ENCODE data around the gene NIPAL4. TPM values are rescaled to one million over a fixed set of nuclear protein-coding genes. Genes with fewer than 3 reads are reported as not detected.
A peak's percentile ranks its signal among the peaks of the same experiment; 100 is the strongest.

The NIPAL4 gene
- total RNA-seq, 1 experiment from 2014 or later, result not detected

DNA sequence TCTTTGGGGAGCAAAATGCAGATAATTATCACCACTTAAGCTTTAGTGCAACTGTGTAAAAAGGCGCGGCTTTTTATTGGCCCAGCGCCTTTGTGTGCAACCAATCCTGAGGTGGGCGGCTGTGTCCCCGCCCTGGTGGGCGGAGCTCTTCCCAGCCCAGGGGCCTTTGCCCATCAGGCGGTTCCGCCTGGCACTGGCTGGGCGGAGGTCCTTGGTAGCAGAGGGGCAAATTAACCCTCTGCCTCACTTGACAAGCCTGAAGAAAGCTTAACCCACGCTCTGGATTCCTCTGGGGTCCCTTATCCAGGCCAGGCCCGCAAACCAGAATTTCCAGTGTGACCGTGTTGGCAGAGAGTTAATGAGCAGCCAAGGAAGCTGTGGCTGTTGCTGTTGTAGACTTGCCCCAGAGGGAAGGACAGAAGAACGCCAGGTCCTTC, 12.8 kb upstream of the NIPAL4 start:
- Mint-ChIP-seq H3K4me3 (no peak overlapping the region; a peak in 1 of 5 replicates), H3K4me1 (peaks cover 3 to 8% of the 10 kb centered on the region in 2 experiments; a peak in 3 of 4 replicates), H3K9me3 (no peaks in the 10 kb centered on the region), H3K36me3 (ENCODE audit: insufficient read depth in 1 of 3, low read depth in 3 of 3) (no peaks in the 10 kb centered on the region), H3K27ac (no peak overlapping the region), H3K27me3 (ENCODE audit: low read depth) (peaks cover 5% of the 10 kb centered on the region; the same call in 1 of the 2 replicates)
- Histone ChIP-seq H2BK20ac (ENCODE audit: low read depth, low read length, poor library complexity, severe bottlenecking) (no peak overlapping the region), H3K79me2 (ENCODE audit: insufficient read depth, low read length) (no peaks in the 10 kb centered on the region), H3K4ac (ENCODE audit: low read depth, low read length) (no peak overlapping the region), H3K27ac (ENCODE audit: insufficient read length, low read depth, low read length) (no peak overlapping the region), H3K79me1 (ENCODE audit: insufficient read depth, low read depth, low read length, poor library complexity, severe bottlenecking) (no peaks in the 10 kb centered on the region), H2BK5ac (ENCODE audit: insufficient read length, low read length) (no peak overlapping the region), H3K56ac (ENCODE audit: insufficient read length, low read depth, low read length) (no peak overlapping the region), H4K8ac (replicated peaks; ENCODE audit: insufficient read length, low read depth, low read length) (no peak overlapping the region), H4K20me1 (ENCODE audit: control insufficient read depth, insufficient read depth, insufficient read length) (no peaks in the 10 kb centered on the region), H3K23ac (ENCODE audit: insufficient read length, low read depth, low read length) (no peak overlapping the region), H2BK120ac (ENCODE audit: low read depth, low read length, poor library complexity, severe bottlenecking) (no peak overlapping the region), H3K4me1 (ENCODE audit: insufficient read depth, low read length) (no peaks in the 10 kb centered on the region), H2AFZ (ENCODE audit: low read length) (no peak overlapping the region), H2BK12ac (ENCODE audit: insufficient read length, low read depth, low read length) (no peak overlapping the region), H3K4me2 (ENCODE audit: insufficient read depth, insufficient read length, low read length) (no peak overlapping the region), H3K23me2 (ENCODE audit: insufficient read length, low read depth, low read length, poor library complexity, severe bottlenecking) (no peaks in the 10 kb centered on the region), H3K27me3 (ENCODE audit: insufficient read depth, low read length) (no peaks in the 10 kb centered on the region), H4K91ac (ENCODE audit: insufficient read length, low read depth, low read length) (no peak overlapping the region), H4K5ac (ENCODE audit: insufficient read length, low read depth, low read length) (no peak overlapping the region), H3K9me3 (ENCODE audit: control insufficient read depth, low read depth, low read length) (no peaks in the 10 kb centered on the region), H3K9ac (ENCODE audit: extremely low read depth, insufficient read length, low read length) (no peak overlapping the region), H3K18ac (ENCODE audit: insufficient read length, low read depth, low read length) (no peak overlapping the region), H3T11ph (ENCODE audit: low read length) (no peak overlapping the region), H2AK5ac (ENCODE audit: insufficient read length, low read length) (no peak overlapping the region), H3K14ac (ENCODE audit: insufficient read depth, low read length) (no peak overlapping the region), H2BK15ac (ENCODE audit: low read depth, low read length) (no peak overlapping the region)
- peak; percentile 50 for DNase-seq
- TF ChIP-seq, protein P1, sequence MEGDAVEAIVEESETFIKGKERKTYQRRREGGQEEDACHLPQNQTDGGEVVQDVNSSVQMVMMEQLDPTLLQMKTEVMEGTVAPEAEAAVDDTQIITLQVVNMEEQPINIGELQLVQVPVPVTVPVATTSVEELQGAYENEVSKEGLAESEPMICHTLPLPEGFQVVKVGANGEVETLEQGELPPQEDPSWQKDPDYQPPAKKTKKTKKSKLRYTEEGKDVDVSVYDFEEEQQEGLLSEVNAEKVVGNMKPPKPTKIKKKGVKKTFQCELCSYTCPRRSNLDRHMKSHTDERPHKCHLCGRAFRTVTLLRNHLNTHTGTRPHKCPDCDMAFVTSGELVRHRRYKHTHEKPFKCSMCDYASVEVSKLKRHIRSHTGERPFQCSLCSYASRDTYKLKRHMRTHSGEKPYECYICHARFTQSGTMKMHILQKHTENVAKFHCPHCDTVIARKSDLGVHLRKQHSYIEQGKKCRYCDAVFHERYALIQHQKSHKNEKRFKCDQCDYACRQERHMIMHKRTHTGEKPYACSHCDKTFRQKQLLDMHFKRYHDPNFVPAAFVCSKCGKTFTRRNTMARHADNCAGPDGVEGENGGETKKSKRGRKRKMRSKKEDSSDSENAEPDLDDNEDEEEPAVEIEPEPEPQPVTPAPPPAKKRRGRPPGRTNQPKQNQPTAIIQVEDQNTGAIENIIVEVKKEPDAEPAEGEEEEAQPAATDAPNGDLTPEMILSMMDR (conservative IDR thresholded peaks at IDR 0.05), result no peak
- WGBS (ENCODE audit: extremely low coverage, insufficient read length, low lambda C conversion rate), result no CpG with 5 or more reads among the region's 13 CpGs
